GM18520 (cell line): ENCODE measurements around the gene IRF2BP2.
"Not testable (repeated sequence)": the region's sequence is repeated elsewhere in the genome, so short reads cannot be mapped to it uniquely, and the experiment has no call there.

ENCODE experiments used
- ATAC-seq: cut with Tn5 transposase; IDR thresholded peaks from one replicate; pipeline ENCODE4 v1.9.1; 2021; ENCODE audit not compliant: unreplicated experiment

IRF2BP2 gene

GRCh38 chr1:234602334-234603220 lies 7.4 kb downstream of the IRF2BP2 start:
- ATAC-seq: no peak

- ATAC-seq: no peak
These were observed 8.5 kb downstream of the IRF2BP2 start for GRCh38 chr1:234601301-234602017.

- ATAC-seq: no peak
These were observed 9.3 kb downstream of the IRF2BP2 start for GRCh38 chr1:234600418-234601281.

- peak; percentile 47 for ATAC-seq
These were observed 10.2 kb downstream of the IRF2BP2 start for GRCh38 chr1:234599617-234600417.

GRCh38 chr1:234598974-234599616 lies 10.9 kb downstream of the IRF2BP2 start:
- ATAC-seq: no peak

- ATAC-seq: peak; percentile 21
These were observed 12.1 kb downstream of the IRF2BP2 start for GRCh38 chr1:234597894-234598293.

GRCh38 chr1:234595899-234596298 lies 14.1 kb downstream of the IRF2BP2 start:
- ATAC-seq: no peak

- ATAC-seq: not testable (repeated sequence)
These were observed 15.4 kb downstream of the IRF2BP2 start for GRCh38 chr1:234594575-234594974.

GRCh38 chr1:234593771-234594504 lies 16.0 kb downstream of the IRF2BP2 start:
- ATAC-seq: no peak

- ATAC-seq: no peak
These were observed 16.9 kb downstream of the IRF2BP2 start for GRCh38 chr1:234593109-234593508.

GRCh38 chr1:234592240-234592639 lies 17.7 kb downstream of the IRF2BP2 start:
- no peak for ATAC-seq

- ATAC-seq: no peak
These were observed 18.8 kb downstream of the IRF2BP2 start for GRCh38 chr1:234591131-234591530.

- ATAC-seq: no peak
These were observed 19.9 kb downstream of the IRF2BP2 start for GRCh38 chr1:234589854-234590620.

- ATAC-seq: no peak
These were observed 20.7 kb downstream of the IRF2BP2 start for GRCh38 chr1:234589064-234589800.

GRCh38 chr1:234588386-234588785 lies 21.6 kb downstream of the IRF2BP2 start:
- no peak for ATAC-seq

- no peak for ATAC-seq
These were observed 23.0 kb downstream of the IRF2BP2 start for GRCh38 chr1:234586892-234587485.

GRCh38 chr1:234586304-234586703 lies 23.7 kb downstream of the IRF2BP2 start:
- no peak for ATAC-seq
